GM18873 (cell line): ENCODE results near the gene BLCAP.

Experiments
- ATAC-seq: cut with Tn5 transposase; IDR thresholded peaks from one replicate; pipeline ENCODE4 v1.9.1; 2021; ENCODE audit warnings: mild to moderate bottlenecking, moderate library complexity, moderate number of reproducible peaks; ENCODE audit not compliant: unreplicated experiment, low FRiP score

BLCAP gene

GRCh38 chr20:37531856-37532255 is 4.2 kb upstream of the BLCAP start:
- ATAC-seq, result no peak

- no peak for ATAC-seq
These were observed 3.0 kb upstream of the BLCAP start for GRCh38 chr20:37530696-37531095.

GRCh38 chr20:37529968-37530600 is 2.4 kb upstream of the BLCAP start:
- ATAC-seq, result no peak

GRCh38 chr20:37529214-37529967 is 1.7 kb upstream of the BLCAP start:
- no peak for ATAC-seq

- ATAC-seq, result no peak
These were observed 954 bp upstream of the BLCAP start for GRCh38 chr20:37528446-37529213.

GRCh38 chr20:37526839-37527637 is 638 bp downstream of the BLCAP start:
- no peak for ATAC-seq

GRCh38 chr20:37526238-37526838 is 1.3 kb downstream of the BLCAP start:
- ATAC-seq, result no peak

- no peak for ATAC-seq
These were observed 1.9 kb downstream of the BLCAP start for GRCh38 chr20:37525810-37526209.

GRCh38 chr20:37524859-37525708 is 2.6 kb downstream of the BLCAP start:
- no peak for ATAC-seq

GRCh38 chr20:37523911-37524700 is 3.6 kb downstream of the BLCAP start:
- ATAC-seq, result no peak

GRCh38 chr20:37523012-37523391 is 4.7 kb downstream of the BLCAP start:
- no peak for ATAC-seq

- no peak for ATAC-seq
These were observed 5.2 kb downstream of the BLCAP start for GRCh38 chr20:37522260-37523011.

- no peak for ATAC-seq
These were observed 6.5 kb downstream of the BLCAP start, which contains the start of gene NNAT for GRCh38 chr20:37521061-37521771. Gene NNAT, plus strand, starts transcription at chr20:37521250. Its CDS starts 82 bp downstream, at chr20:37521332.

GRCh38 chr20:37520419-37520955 is 7.2 kb downstream of the BLCAP start:
- no peak for ATAC-seq

GRCh38 chr20:37519508-37520418 is 7.9 kb downstream of the BLCAP start:
- ATAC-seq, result no peak
